ENCODE data around the gene CNKSR1. TPM values are rescaled to one million over a fixed set of nuclear protein-coding genes. Genes with fewer than 3 reads are reported as not detected.

Gene CNKSR1
- total RNA-seq, 2 experiments from 2014 or later: 2.5 TPM

GRCh38 chr1:26171084-26172072, 5.9 kb upstream of the CNKSR1 start, which contains the start of gene ZNF593OS:
TSS of gene ZNF593OS (minus strand) at chr1:26171832. CDS start at chr1:26171661, 171 bp downstream.
- Histone ChIP-seq H3K4me2 (ENCODE audit: low read length) (peak within 1 kb of the TSS; percentile 87), H4K20me1 (ENCODE audit: insufficient read depth, low read length) (no peaks in the 10 kb centered on the region), H3K9me2 (ENCODE audit: insufficient read depth, low read length) (no peaks in the 10 kb centered on the region), H3K9me3 (ENCODE audit: low read length) (no peaks in the 10 kb centered on the region), H3K27ac (ENCODE audit: low read depth, low read length, poor library complexity, severe bottlenecking) (no peak within 1 kb of the TSS), H2AFZ (ENCODE audit: low read length) (no peak within 1 kb of the TSS), H3K36me3 (ENCODE audit: insufficient read depth, low read length) (peaks cover 22% of the 10 kb centered on the region), H3K79me2 (ENCODE audit: insufficient read depth, low read depth, low read length) (peaks cover 14% of the 10 kb centered on the region), H3K4me3 (ENCODE audit: low read depth, low read length, poor library complexity, severe bottlenecking) (peak within 1 kb of the TSS; percentile 81), H3K4me1 (ENCODE audit: insufficient read depth, low read length, poor library complexity, severe bottlenecking) (peaks cover 9% of the 10 kb centered on the region)
- intact Hi-C loops (cut with micrococcal nuclease; ENCODE audit: unreplicated experiment): no loop called here
- TF ChIP-seq, protein P1, sequence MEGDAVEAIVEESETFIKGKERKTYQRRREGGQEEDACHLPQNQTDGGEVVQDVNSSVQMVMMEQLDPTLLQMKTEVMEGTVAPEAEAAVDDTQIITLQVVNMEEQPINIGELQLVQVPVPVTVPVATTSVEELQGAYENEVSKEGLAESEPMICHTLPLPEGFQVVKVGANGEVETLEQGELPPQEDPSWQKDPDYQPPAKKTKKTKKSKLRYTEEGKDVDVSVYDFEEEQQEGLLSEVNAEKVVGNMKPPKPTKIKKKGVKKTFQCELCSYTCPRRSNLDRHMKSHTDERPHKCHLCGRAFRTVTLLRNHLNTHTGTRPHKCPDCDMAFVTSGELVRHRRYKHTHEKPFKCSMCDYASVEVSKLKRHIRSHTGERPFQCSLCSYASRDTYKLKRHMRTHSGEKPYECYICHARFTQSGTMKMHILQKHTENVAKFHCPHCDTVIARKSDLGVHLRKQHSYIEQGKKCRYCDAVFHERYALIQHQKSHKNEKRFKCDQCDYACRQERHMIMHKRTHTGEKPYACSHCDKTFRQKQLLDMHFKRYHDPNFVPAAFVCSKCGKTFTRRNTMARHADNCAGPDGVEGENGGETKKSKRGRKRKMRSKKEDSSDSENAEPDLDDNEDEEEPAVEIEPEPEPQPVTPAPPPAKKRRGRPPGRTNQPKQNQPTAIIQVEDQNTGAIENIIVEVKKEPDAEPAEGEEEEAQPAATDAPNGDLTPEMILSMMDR (conservative IDR thresholded peaks at IDR 0.05; ENCODE audit: low read length): no peak
- TF ChIP-seq EZH2phosphoT487 (IDR thresholded peaks at IDR 0.05; ENCODE audit: borderline replicate concordance, low read depth, low read length): no peak
- ChIA-PET POLR2A (no interaction called here), CTCF (ENCODE audit: unreplicated experiment) (no interaction called here)
- BruUV-seq (replicated peaks): no TSS peak
- DNase-seq (ENCODE audit: low spot score): no peak

DNA sequence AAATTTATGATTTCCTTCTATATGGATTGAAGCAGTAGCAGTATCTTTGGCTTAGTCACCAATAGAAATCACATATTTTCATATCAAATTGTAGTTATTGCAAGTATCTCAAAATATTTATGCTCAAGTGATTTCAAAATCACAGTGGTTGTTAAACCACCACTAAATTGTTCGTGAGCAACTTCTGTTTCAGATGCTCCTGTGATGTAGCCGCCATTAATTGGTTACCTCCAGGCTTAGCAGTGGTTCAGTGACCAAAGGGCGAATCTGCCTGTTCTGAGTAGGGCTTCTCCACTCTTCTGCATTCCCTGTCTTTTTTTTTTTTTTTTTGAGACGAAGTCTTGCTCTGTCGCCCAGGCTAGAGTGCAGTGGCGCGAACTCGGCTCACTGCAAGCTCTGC, 1.9 kb upstream of the CNKSR1 start:
- peaks cover 9% of the 10 kb centered on the region for H3K79me2 ChIP-seq (ENCODE audit: insufficient read depth, low read depth, low read length)
- no peaks in the 10 kb centered on the region for H4K20me1 ChIP-seq (ENCODE audit: insufficient read depth, low read length)
- H2AFZ ChIP-seq (ENCODE audit: low read length): no peak overlapping the region
- TF ChIP-seq EZH2phosphoT487 (IDR thresholded peaks at IDR 0.05; ENCODE audit: borderline replicate concordance, low read depth, low read length): no peak
- TF ChIP-seq, protein P1 (conservative IDR thresholded peaks at IDR 0.05; ENCODE audit: low read length): no peak
- no peak overlapping the region for H3K27ac ChIP-seq (ENCODE audit: low read depth, low read length, poor library complexity, severe bottlenecking)
- CTCF ChIA-PET (ENCODE audit: unreplicated experiment): no interaction called here
- H3K9me3 ChIP-seq (ENCODE audit: low read length): no peaks in the 10 kb centered on the region
- no peak overlapping the region for H3K4me3 ChIP-seq (ENCODE audit: low read depth, low read length, poor library complexity, severe bottlenecking)
- H3K4me2 ChIP-seq (ENCODE audit: low read length): no peak overlapping the region
- POLR2A ChIA-PET: no interaction called here
- no peak for DNase-seq (ENCODE audit: low spot score)
- H3K36me3 ChIP-seq (ENCODE audit: insufficient read depth, low read length): peaks cover 22% of the 10 kb centered on the region
- no peaks in the 10 kb centered on the region for H3K9me2 ChIP-seq (ENCODE audit: insufficient read depth, low read length)
- no TSS peak for BruUV-seq (replicated peaks)
- intact Hi-C loops (cut with micrococcal nuclease; ENCODE audit: unreplicated experiment): no loop called here
- peaks cover 15% of the 10 kb centered on the region for H3K4me1 ChIP-seq (ENCODE audit: insufficient read depth, low read length, poor library complexity, severe bottlenecking)

GRCh38 chr1:26180010-26180506, 2.8 kb downstream of the CNKSR1 start:
- no peaks in the 10 kb centered on the region for H4K20me1 ChIP-seq (ENCODE audit: insufficient read depth, low read length)
- DNase-seq (ENCODE audit: low spot score): no peak
- H3K9me2 ChIP-seq (ENCODE audit: insufficient read depth, low read length): no peaks in the 10 kb centered on the region
- no peak overlapping the region for H3K27ac ChIP-seq (ENCODE audit: low read depth, low read length, poor library complexity, severe bottlenecking)
- TF ChIP-seq, protein P1 (conservative IDR thresholded peaks at IDR 0.05; ENCODE audit: low read length): no peak
- no peak for TF ChIP-seq EZH2phosphoT487 (IDR thresholded peaks at IDR 0.05; ENCODE audit: borderline replicate concordance, low read depth, low read length)
- peaks cover 6% of the 10 kb centered on the region for H3K4me1 ChIP-seq (ENCODE audit: insufficient read depth, low read length, poor library complexity, severe bottlenecking)
- no peaks in the 10 kb centered on the region for H3K36me3 ChIP-seq (ENCODE audit: insufficient read depth, low read length)
- POLR2A ChIA-PET: no interaction called here
- no peak overlapping the region for H2AFZ ChIP-seq (ENCODE audit: low read length)
- intact Hi-C loops (cut with micrococcal nuclease; ENCODE audit: unreplicated experiment): no loop called here
- no peak overlapping the region for H3K4me2 ChIP-seq (ENCODE audit: low read length)
- CTCF ChIA-PET (ENCODE audit: unreplicated experiment): no interaction called here
- BruUV-seq (replicated peaks): no TSS peak
- H3K4me3 ChIP-seq (ENCODE audit: low read depth, low read length, poor library complexity, severe bottlenecking): no peak overlapping the region
- H3K79me2 ChIP-seq (ENCODE audit: insufficient read depth, low read depth, low read length): no peaks in the 10 kb centered on the region
- H3K9me3 ChIP-seq (ENCODE audit: low read length): no peaks in the 10 kb centered on the region

All from OCI-LY7 (cell line).